GM18508 (cell line): ENCODE measurements around the gene ITGBL1.
A peak's percentile ranks its signal among the peaks of the same experiment; 100 is the strongest.

Source experiments
- ATAC-seq: cut with Tn5 transposase; IDR thresholded peaks from one replicate; pipeline ENCODE4 v1.9.1; 2021; ENCODE audit warnings: moderate number of reproducible peaks; ENCODE audit not compliant: insufficient read depth, unreplicated experiment

The ITGBL1 gene

DNA sequence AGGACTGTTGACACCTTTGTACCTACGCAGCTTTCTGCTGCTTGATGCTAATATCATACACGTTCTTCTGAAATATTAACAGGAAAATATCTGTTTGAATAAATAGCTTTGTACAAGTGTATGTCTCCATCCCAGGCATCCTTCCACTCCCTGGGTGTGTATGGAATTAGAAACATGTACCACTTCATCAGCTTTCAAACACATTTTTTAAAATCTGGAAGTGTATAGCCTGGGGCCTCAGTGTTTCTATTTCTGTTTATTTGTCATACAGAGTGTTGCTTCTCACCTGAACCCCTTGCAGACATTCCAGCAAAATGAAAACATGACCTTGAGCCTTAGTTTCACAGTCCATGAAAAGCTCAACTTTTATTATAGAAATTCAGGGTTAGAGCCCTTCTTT lies 168.6 kb downstream of the ITGBL1 start:
- no peak for ATAC-seq

DNA sequence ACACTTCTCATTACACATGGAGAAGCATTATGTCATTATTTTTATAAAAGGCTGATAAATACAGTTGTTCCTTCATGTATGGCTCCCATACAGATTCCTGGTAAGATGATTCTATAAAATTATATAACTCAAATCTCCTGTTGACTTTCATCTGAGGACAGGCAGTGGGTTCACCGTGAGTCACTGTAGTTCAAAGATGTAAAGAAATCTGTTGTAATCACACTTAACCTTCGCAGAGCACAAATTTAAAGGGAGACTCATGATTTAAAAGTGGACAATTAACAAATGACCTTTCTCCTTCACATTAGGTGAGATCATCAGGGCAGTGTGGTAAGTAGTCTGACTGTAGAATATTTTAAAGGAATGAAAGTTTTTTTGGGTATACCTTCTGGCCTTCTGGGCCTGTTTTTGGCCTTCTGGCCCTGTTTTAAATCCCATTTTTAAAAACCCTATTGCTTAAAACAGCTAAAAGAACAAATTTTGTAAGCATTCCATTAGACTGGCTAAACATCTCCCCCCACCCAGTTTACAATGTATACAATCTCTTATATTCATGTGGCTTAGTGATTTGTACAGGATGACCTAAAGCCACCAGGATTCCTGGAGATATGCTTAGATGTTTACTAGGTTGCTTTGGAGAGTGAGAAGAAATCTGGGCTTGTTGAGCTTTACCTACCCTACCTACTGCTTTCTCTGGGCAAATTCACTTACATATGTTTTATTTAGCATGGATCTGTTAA lies 171.2 kb downstream of the ITGBL1 start:
- ATAC-seq, result no peak

DNA sequence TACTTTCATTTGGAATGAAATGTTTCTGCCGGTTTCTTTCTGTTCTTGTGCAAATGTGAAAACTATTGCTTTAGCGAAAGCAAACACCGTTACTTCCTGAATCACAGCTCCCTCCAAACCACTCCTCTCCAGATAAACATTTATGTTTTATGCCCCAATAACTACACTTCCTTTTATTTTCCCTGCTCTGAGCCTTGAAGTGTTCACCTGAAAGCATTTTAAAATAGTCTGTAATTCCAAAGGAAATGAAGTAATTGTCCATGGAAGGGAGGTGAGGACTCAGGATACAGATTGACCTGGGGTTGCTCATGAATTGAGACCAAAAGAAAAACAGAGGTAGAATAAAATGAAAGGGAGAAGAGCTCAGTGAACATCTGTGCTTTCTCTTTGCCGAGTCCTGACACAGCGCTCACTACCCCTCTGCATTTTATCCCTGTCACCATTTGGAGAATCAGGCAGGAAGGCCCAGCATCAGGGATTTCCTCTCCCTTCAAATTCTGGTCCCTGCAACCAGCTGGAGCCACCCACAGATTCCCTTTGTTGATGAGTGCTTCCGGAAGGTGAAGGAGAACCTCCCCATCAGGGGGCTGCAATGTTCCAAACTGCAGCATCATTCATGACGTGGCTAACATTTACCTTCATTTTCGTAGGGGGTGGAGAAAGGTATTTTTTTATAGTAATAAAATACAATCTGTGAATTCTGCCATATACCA lies 171.9 kb downstream of the ITGBL1 start:
- ATAC-seq, result no peak

DNA sequence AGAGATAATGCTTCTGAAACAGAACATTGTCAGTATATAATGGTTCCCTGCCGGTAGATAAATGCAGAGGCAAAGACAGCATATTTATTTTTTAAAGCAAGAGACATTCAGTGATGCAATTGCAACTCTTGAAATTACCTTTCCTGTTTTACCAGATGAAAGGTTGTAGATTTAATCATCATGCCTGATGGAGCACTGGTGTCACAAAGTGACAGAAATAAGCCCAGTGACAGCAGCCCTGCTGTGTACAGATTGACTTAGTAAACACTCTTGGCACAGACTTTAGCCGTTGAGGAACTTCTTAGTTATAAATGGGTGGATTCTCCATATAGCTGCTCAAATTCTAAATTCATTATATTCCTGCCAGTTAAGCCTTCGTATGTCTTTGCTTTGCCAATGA lies 172.5 kb downstream of the ITGBL1 start:
- no peak for ATAC-seq

DNA sequence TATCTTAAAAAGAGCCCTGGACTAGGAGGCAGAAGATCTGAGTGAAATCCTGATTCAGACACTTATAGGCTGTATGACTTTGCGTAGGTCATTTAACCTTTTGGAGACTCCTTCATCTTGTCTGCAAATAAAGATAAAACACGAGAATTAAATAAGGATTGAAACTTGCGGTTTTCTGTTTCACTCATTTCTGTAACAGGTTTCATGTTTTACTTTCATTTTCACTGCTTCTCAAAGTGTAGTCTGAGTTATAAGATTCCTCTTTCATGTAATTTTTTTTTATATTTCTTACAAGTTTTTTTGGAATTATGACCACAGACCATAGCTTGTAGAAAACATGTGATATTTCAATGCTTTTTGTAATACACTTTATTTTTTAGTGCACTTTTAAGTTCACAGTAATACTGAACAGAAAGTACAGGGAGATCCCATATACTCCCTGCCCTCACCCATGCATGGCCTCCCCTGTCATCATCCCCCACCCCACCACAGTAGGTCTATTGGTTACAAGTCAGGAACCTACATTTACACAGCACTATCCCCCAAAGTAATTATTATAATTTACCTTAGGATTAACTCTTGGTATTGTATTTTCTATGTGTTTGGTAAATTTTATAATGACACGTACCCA lies 174.6 kb downstream of the ITGBL1 start:
- peak; percentile 96 for ATAC-seq

DNA sequence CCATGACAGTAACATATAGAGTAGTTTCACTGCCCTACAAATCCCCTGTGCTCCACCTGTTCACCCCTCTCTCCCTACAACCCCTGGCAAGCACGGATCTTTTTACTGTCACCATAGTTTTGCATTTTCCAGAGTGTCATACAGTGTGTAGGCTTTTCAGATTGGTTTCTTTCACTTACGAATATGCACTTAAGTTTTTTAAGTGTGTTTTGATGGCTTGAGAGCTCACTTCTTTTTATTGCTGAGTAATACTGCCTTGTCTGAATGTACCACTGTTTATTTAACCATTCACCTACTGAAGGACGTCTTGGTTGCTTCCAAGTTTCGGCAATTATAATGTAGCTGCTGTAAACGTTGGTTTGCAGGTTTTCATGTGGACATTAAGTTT lies 175.1 kb downstream of the ITGBL1 start:
- peak; percentile 20 for ATAC-seq

DNA sequence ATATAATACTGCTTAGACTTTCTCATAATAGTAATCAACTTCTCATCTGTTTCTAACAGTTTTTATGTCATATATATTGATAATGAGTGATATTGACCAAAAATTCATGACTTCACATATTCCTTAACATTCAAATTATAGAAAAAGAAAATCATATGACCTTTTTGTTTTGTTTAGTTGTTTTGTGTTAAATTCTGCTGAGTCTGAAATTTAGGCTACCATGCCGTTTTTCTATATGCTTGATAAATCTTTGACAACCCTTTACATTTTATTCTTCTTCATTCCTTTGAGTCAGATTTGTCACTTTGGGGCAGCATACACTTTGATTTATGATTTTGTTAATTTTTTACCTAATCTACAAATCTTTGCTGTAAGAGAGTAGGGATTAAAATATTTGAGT lies 176.4 kb downstream of the ITGBL1 start:
- ATAC-seq, result no peak

DNA sequence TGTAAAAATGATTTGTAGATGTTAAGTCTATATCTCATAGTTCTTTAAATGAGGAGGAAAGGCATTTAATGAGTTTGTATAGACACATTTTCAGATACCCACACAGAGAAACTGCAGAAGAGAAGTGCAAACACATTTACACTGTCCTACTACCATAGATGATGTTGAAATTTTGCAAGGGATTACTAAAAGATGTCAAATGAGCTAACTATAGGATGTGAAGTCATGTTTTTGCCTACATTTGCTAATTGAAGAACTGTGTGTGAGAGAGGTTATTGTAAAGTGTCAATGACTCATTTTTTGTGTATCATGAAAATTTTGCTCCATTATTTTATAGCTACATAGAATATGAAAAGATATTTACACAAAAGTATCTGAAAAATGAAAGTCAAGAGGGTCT lies 178.9 kb downstream of the ITGBL1 start:
- no peak for ATAC-seq

DNA sequence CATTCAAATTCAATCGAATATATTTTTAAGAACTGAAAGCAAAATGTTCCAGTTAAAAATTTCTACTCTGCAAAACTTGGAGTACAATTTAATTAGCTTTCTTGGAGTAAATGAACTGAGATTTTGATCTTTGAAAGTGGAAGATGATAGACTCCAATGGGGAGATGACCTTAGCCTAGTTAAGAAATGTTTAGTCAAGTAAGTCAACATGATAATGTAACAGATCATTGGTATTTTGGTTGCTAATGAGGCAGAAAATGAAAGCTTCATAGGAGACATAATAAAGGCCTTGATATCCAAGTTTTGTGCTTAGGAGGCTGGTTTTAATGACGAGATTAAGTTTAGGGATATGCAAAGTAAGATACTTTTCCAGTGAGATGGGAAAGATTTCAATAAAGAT lies 181.7 kb downstream of the ITGBL1 start:
- no peak for ATAC-seq

DNA sequence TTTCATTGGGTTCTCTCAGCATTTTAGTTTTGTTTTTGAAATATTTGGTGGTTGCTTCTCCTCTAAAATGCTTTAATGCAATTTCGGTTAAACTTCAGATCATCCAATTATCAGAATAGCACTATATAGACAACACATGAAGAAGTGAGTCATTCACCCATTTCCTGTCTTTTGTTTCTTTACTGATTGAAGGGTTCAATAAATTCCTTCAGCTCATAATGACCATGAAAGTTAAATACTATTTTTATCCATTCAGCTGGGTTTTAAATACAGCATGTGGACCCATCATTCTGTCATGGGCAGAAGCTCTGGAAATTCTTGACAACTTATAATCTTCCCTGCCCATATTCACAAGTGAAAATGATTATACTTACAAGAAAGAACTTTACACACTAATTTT lies 187.2 kb downstream of the ITGBL1 start:
- ATAC-seq, result no peak

DNA sequence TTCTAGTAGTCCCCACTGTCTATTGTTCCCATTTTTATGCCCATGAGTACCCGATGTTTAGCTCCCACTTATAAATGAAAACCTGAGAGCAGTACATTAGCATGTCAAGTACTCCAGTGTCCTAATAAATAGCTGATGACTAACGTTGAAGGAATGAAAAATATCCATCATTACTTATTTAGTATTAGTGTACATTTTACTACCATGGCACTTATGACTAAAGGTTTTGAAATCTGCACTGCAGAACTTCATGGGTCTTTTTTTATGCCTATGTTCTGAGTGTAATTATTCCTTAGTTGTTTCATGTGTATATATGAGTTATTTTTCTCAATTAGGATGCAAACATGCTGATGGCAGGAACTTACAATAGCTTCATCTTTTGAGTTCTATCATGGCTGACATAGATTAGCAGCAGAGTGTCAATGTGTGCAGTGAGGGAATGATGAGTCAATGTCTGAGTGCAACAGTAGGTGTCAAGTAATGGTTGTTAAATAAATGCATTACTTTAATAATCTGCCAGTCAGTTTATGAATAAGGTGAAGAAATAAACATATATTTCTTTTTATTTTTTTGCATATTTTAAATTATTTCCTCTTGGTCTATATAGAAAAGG lies 188.4 kb downstream of the ITGBL1 start:
- no peak for ATAC-seq

DNA sequence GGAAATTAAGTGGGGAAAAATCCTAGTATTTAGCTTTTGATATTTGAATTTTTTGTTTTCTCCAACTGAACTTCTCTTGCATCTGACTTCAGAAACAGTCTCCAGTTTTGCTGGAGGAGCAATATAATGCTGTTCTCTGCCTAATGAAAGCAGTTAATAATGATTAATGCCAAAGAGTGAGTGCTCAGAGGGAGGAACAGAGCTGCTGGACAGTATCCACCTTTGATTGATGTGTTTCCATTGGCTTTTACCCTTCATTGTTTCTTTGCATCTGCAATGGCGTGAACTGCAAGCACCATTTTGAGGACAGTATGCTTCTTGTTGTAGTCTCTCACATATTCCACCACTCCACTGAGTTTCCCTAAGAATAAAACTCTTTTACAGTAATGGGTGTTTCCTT lies 193.4 kb downstream of the ITGBL1 start:
- ATAC-seq, result no peak

DNA sequence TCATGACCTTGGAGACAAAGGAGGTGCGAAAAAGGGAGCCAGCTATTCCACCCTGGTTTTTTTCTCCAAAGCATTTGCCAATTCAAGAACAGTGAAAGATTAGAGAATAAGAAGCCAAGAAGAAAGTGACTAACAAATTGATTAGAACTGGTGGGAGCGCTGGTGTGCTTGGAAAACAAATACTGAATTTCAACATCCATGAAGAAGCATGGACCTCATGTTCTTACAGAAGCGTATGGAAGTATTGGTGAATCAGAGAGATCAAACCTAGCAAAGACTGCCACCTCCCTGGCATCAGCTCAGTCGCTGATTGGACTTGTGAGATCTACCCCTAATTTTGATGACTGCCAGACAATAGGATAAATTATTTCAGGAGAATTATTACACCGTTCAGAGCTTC lies 195.3 kb downstream of the ITGBL1 start:
- no peak for ATAC-seq

DNA sequence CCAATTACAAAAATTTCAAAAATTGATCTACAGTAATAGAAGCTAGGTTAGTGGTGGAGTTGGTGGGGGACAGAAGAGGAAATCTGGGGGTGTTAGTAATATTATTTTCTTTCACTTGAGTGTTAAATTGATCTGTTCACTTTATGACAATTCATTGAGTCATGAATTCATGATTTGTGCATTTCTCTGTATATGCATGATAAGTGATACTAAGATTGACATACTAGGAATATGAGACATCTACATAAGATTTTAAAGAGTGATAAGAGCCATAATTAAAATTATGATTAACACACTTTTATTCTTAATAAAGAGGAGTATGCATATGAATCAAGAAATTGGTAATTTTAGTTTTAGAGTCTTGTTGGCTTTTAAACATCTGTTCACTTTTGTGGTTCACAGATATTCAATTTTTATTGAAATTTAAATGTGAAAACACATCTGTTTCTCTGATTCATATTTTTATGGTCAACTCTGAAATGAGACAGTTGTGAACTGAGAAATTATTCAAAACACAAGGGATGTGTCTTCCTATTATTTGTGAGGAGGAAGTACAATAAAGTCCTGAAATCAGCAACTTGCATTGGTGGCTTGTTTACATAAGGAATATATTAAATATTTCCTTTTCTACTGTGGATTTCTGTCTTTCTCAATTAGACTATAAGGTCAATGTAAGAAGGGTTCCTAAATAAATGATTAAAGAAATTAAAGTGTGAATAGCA lies 196.5 kb downstream of the ITGBL1 start:
- no peak for ATAC-seq

DNA sequence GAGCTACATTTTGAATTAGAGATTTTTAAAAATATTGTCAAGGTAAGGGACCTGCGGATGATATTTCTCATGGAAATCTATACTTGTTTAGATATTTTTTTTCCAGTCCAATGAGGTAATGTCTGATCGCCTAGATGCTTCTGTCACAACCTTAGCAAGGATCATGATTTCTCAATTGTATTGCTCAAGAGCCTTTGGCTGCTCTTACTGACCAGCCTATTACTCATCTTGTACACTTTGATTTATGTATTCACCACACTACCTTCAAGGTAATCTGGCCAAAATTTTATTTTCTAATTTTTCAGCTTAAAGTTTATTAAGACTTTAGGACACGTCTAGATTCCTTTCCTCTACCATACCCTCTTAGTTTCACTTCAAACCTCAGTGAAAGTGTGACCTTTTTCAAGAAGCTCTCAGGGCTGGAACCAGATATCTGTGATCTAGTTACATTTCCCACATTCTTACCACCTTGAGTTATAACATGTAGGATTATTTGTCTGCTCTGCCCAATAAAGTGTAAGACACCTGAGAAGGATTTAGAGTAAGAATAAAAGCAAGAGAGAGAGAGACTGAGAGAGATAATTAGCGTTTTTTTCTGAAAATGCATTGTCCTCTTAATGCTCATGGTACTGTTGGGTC lies 197.1 kb downstream of the ITGBL1 start:
- ATAC-seq, result no peak

DNA sequence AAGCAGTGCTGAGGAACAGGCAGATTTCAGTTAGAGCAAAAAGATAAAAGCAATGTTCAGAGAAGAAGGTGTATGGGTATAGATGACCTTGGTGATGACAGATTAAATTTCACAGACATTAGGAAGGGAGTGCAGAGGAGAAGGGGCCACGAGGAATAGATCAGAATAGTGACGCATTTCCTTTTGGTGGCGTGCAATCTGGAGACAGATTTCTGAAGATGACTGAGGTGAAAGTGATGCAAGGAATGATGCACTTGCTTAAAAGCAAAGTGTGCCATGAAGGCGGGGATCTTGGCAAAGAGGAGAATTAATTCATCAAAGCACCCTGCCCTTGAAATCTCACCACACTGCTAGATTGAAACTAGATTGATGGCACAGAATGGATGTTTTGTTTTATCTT lies 202.4 kb downstream of the ITGBL1 start:
- no peak for ATAC-seq

DNA sequence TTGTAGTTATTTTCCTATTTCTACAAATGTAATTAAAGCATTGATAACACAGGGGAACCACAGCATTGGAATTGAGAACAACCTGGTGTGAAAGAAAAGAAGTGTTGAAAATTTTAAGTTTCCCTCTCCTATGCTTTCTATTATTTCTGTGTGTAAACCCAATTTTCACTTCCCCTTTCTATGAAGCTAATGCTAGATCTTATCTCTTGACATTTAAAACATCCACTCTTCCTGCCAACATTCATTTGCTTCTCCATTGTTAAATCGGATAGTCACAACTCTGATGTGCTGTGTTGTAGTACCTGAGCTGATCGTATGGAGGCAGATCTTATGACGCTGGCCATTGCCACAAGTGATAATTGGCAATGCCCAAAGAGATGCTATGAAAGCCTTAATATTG lies 203.0 kb downstream of the ITGBL1 start:
- ATAC-seq, result peak; percentile 88

DNA sequence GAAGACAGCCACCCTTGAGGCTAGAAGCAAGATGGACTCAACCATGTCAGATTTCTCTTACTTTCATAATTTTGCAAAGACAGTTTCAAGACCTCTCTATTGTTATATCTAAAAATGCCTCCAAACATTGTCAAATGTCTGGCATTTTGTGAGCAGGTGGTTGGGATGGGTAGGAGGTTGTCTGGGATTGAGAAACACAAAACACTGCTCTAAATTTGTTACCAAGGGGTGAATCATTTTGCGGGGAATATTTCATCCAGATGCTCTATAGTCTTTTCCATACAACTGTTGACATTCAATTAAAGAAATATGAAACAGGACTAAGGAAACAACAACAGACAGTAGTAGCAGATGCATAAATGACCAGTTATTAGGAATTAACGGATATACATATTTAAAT lies 208.2 kb downstream of the ITGBL1 start:
- no peak for ATAC-seq

DNA sequence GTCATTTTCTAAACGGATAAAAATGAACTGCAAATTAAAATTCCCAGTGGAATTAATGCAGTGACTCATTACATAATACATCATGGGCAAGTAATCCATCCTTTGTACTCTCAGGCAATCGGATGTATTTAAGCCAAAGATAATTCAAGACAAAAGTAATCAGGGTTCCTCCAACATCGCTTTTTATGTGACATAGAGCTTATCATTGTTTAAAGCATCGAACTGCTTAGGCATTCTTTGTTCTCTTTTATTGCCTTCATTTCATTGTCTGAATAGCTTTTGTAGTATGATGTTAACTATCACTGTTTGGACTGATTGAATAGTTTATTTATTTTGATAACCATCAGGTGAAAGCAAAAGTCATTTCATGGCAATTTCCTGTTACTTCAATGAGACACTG lies 209.4 kb downstream of the ITGBL1 start:
- ATAC-seq, result no peak
